Smooth muscle cell of the brain vasculature (primary cell): ENCODE results near the gene MKRN2.
"Not testable (repeated sequence)": the region's sequence is repeated elsewhere in the genome, so short reads cannot be mapped to it uniquely, and the experiment has no call there.

Experiments
- DNase-seq: peaks from one replicate; pipeline ENCODE4 v3.0.0-alpha.2; 2012; ENCODE audit warnings: low read depth, low spot score

The MKRN2 gene

GRCh38 chr3:12588039-12589009, 31.4 kb downstream of the MKRN2 start:
- no peak for DNase-seq

- DNase-seq, result no peak
Observed at GRCh38 chr3:12590096-12590495, 33.2 kb downstream of the MKRN2 start.

DNA sequence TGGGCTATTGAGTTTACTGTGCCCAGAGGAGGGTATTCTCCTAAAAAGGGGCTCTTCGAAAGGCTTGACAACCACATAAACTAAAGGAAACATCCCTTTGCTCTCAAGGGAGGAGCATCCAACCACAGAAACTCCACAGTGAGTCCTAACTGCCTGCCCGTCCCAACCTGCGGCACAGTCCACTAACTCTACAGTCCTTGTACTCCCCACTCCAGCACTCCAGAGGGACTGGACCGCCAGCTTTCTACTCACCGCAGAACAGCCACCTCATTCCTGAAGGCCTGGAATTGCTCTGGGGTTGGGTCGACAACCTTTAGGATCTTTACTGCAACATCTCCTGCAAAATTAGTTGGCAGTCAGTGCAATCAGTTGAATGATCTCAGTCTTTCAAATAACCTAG, 34.6 kb downstream of the MKRN2 start:
- DNase-seq, result no peak

GRCh38 chr3:12591997-12592715, 35.3 kb downstream of the MKRN2 start:
- no peak for DNase-seq

- no peak for DNase-seq
Observed at GRCh38 chr3:12593473-12593872, 36.6 kb downstream of the MKRN2 start.

GRCh38 chr3:12598890-12599289, 42.0 kb downstream of the MKRN2 start:
- DNase-seq, result no peak

- no peak for DNase-seq
Observed at GRCh38 chr3:12601072-12601471, 44.2 kb downstream of the MKRN2 start.

GRCh38 chr3:12603969-12604368, 47.1 kb downstream of the MKRN2 start:
- no peak for DNase-seq

DNA sequence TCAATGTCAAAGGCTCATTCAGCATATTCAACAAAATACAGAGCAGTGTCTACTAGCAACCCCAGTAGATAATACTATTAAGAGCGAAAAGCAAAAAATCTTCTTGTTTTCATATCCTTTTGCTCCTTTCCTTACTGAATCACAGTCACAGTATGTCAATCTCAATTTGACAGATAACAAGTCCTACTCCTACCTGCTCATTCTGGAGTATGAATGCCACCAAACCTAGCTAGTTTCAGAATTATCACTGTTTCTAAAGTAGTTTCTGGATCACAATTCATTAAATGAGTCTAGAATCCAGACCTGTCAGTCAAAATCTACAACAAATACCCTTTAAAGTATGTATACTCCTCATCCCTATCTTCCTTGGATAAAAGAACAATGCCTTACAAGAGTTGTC, 51.5 kb downstream of the MKRN2 start:
- no peak for DNase-seq

DNA sequence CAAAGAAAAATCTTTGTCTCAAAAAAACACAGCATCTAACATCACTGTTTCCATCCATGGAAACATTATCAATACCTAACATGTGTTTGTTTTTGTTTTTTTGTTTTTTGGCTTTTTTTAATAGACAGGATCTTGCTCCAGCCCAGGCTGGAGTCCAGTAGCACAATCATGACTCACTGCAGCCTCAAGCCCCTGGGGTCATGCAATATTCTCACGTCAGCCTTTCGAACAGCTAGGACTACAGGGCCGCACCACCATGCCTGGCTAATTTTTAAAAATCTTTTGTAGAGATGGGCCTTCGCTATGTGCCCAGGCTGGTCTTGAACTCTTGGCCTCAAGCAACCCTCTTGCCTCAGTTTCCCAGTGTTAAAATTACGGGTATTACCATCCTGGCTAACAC, 54.2 kb downstream of the MKRN2 start:
- no peak for DNase-seq

DNA sequence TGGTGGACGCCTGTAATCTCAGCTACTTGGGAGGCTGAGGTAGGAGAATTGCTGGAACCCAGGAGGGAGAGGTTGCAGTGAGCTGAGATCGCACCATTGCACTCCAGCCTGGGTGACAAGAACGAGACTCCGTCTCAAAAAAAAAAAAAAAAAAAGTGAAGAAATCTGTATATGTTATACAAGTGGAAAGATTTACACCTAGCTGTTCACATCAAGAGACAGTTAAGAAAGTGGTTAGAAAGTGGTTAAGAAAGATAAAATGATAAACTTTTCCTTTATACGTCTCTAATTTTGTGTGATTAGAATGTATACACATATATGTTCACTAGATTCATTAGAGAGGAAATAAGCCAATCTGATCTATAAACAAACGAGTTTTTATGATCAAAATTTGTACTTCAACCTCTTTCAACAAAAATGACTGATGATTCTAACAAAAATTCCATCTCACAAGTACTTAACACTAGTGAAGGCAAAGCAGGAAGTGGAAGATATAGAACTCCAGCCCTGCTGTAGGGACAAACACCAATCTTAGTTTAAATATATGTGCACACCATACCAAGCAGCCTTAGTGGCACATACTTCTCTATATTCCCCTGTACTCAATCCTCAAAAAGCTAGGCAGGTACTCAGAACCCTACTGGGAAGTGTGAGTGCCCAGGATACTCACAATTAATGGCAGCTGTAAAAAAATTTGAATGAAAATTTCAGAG, 55.8 kb downstream of the MKRN2 start:
- DNase-seq, result no peak

DNA sequence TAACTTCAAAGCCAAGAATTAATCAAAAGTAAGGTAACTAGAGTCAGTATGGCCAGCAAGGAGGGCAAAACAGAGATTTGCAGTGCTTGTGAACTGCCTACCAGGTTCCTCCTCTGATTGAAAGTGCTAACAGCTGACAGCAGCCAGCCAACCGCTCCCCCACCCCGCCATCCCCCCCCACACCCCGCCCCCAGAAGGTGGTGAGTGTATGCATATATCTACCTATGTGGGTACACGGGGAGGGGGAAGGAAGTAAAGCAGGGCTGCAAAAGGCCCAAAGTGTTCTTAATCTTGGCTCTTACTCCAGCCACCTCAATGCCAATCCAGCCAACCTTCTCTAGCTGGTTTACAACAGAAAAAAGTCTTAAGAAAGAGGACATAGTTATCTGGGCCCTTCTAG, 56.4 kb downstream of the MKRN2 start:
- no peak for DNase-seq

DNA sequence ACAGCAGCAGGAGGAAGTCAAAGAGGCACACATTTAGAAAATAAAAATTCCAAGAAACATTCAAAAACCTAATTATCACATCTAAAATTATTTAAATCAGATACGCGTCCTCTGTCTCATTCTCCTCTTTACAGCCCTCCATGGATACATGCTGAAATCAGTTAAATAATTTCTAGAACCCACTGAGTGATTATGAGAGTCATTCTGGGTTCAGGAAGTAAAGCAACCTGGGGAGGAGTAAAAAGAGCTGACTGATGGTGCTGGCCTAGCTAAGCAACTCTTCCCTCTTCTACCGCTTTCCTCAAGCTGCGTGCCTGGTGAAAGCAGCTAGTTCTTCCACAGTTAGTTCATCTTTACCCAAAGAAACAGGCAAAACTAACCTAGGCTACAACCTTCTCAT, 58.4 kb downstream of the MKRN2 start:
- no peak for DNase-seq

GRCh38 chr3:12618426-12618825, 61.5 kb downstream of the MKRN2 start:
- DNase-seq, result no peak

- no peak for DNase-seq
Observed at GRCh38 chr3:12620305-12620704, 63.4 kb downstream of the MKRN2 start.

DNA sequence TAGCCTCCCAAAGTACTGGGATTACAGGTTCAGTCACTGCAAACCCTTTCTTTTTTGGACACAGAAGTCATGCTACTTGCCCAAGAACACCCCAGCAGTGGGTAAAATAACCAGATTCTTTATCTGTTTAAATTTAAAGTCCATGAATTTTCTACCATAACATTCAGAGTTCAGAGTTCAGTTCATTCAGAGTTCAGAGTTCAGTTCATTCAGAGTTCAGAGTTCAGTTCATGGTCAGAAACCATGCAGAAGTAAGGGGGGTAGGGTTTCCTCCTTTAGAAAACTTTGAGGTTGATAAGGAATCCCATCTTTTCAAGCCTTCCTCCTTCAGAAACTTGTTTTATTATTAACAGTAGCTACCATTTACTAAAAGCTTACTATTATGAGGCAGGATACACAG, 63.8 kb downstream of the MKRN2 start:
- no peak for DNase-seq

- no peak for DNase-seq
Observed at GRCh38 chr3:12622335-12622734, 65.4 kb downstream of the MKRN2 start.

- DNase-seq, result no peak
Observed at GRCh38 chr3:12624056-12624455, 67.2 kb downstream of the MKRN2 start.

DNA sequence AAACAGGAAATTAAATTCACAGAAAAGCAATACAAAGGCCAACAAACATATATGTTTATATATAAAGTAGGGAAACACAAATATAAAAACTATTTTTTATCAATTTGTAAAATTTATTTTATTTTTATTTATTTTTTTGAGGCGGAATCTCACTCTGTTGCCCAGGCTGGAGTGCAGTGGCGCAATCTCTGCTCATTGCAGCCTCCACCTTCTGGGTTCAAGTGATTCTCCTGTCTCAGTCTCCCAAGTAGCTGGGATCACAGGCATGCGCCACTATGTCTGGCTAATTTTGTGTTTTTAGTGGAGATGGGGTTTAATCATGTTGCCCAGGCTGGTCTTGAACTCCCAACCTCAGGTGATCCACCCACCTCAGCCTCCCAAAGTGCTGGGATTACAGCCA, 68.1 kb downstream of the MKRN2 start:
- not testable (repeated sequence) for DNase-seq

DNA sequence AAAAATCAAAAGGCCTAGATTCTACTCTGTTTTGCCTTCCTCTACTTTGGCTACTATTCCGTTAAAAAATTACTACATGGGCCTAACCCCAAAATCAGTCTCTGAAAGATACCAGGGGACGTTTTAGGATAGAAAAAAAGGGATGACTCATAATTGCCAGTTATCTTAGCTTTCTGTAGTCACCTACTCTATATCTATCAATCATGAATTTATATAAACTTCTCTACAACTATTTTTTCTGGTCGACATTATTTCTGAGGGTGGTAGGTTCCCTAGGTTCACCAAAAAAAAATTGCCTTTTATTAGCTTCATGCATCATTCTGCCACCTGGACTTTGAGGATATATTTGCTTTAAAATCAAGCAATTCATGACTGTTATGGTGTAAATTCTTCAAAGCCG, 70.5 kb downstream of the MKRN2 start:
- no peak for DNase-seq

- DNase-seq, result no peak
Observed at GRCh38 chr3:12628813-12629212, 71.9 kb downstream of the MKRN2 start.

- no peak for DNase-seq
Observed at GRCh38 chr3:12629560-12629959, 72.7 kb downstream of the MKRN2 start.
